GM19043 (cell line): ENCODE data around the gene SGPP2.

Source experiments
- ATAC-seq: cut with Tn5 transposase; IDR thresholded peaks from one replicate; pipeline ENCODE4 v1.9.1; 2021; ENCODE audit warnings: low read depth; ENCODE audit not compliant: unreplicated experiment

The SGPP2 gene

GRCh38 chr2:222459983-222460382, 35.6 kb downstream of the SGPP2 start:
- no peak for ATAC-seq

- no peak for ATAC-seq
Measured at GRCh38 chr2:222465746-222466145, 41.4 kb downstream of the SGPP2 start.

GRCh38 chr2:222468346-222468745, 44.0 kb downstream of the SGPP2 start:
- no peak for ATAC-seq

GRCh38 chr2:222470802-222471468, 46.6 kb downstream of the SGPP2 start:
- no peak for ATAC-seq

GRCh38 chr2:222477962-222478608, 53.7 kb downstream of the SGPP2 start:
- no peak for ATAC-seq

- no peak for ATAC-seq
Measured at GRCh38 chr2:222479859-222480258, 55.5 kb downstream of the SGPP2 start.

- ATAC-seq, result no peak
Measured at GRCh38 chr2:222480497-222480896, 56.2 kb downstream of the SGPP2 start.

GRCh38 chr2:222481941-222482340, 57.6 kb downstream of the SGPP2 start:
- no peak for ATAC-seq

- peak; percentile 39 for ATAC-seq
Measured at GRCh38 chr2:222483513-222484039, 59.2 kb downstream of the SGPP2 start.

- no peak for ATAC-seq
Measured at GRCh38 chr2:222485367-222486211, 61.2 kb downstream of the SGPP2 start.

- no peak for ATAC-seq
Measured at GRCh38 chr2:222490131-222490530, 65.8 kb downstream of the SGPP2 start.

- no peak for ATAC-seq
Measured at GRCh38 chr2:222492683-222493082, 68.3 kb downstream of the SGPP2 start.

- ATAC-seq, result no peak
Measured at GRCh38 chr2:222494104-222494739, 69.9 kb downstream of the SGPP2 start.

- ATAC-seq, result no peak
Measured at GRCh38 chr2:222495388-222495787, 71.0 kb downstream of the SGPP2 start.

- no peak for ATAC-seq
Measured at GRCh38 chr2:222499226-222499625, 74.9 kb downstream of the SGPP2 start.

- ATAC-seq, result no peak
Measured at GRCh38 chr2:222504191-222504590, 79.8 kb downstream of the SGPP2 start.

- ATAC-seq, result peak; percentile 100
Measured at GRCh38 chr2:222504719-222505118, 80.4 kb downstream of the SGPP2 start.

GRCh38 chr2:222506230-222506935, 82.0 kb downstream of the SGPP2 start:
- no peak for ATAC-seq

- ATAC-seq, result no peak
Measured at GRCh38 chr2:222514901-222515300, 90.6 kb downstream of the SGPP2 start.
